Neural progenitor cell (in vitro differentiated cells): ENCODE data around the gene EXOC3L2. TPM values are rescaled to one million over a fixed set of nuclear protein-coding genes. Genes with fewer than 3 reads are reported as not detected.
A peak's percentile ranks its signal among the peaks of the same experiment; 100 is the strongest.

Source experiments
- DNase-seq: peaks from one replicate; pipeline ENCODE4 v3.0.0-alpha.2; 2016; ENCODE audit warnings: low spot score
- H2AFZ ChIP-seq: fragments of 200-600 bp; sonication (generic); replicated peaks from 2 replicates; pipeline ENCODE4 v1.6.1; 2016; ENCODE audit warnings: antibody characterized with exemption
- H3F3A ChIP-seq: fragments of 200-600 bp; sonication (generic); 2 replicates; pipeline ENCODE4 v1.6.1; 2016; ENCODE audit warnings: antibody characterized with exemption, low read depth
- H3K27ac ChIP-seq: fragments of 200-600 bp; sonication (generic); 2 replicates; pipeline ENCODE4 v1.5.1; 2016; ENCODE audit warnings: mild to moderate bottlenecking
- H3K27me3 ChIP-seq: fragments of 200-600 bp; sonication (generic); 2 replicates; pipeline ENCODE4 v1.6.1; 2016; ENCODE audit warnings: mild to moderate bottlenecking, moderate library complexity
- H3K36me3 ChIP-seq: fragments of 200-600 bp; sonication (generic); 2 replicates; pipeline ENCODE4 v1.5.1; 2016
- H3K4me1 ChIP-seq: fragments of 200-600 bp; sonication (generic); 2 replicates; pipeline ENCODE4 v1.6.1; 2016; ENCODE audit warnings: mixed run types
- H3K4me2 ChIP-seq: fragments of 200-600 bp; sonication (generic); 2 replicates; pipeline ENCODE4 v1.6.1; 2016
- H3K4me3 ChIP-seq: fragments of 200-600 bp; sonication (generic); 2 replicates; pipeline ENCODE4 v1.5.1; 2016
- H3K79me2 ChIP-seq: fragments of 200-600 bp; sonication (generic); 2 replicates; pipeline ENCODE4 v1.6.1; 2016; ENCODE audit warnings: low read depth
- H3K9ac ChIP-seq: fragments of 200-600 bp; sonication (generic); 2 replicates; pipeline ENCODE4 v1.6.1; 2016
- H3K9me3 ChIP-seq: fragments of 200-600 bp; sonication (generic); 2 replicates; pipeline ENCODE4 v1.5.1; 2016; ENCODE audit warnings: low read depth
- H4K20me1 ChIP-seq: fragments of 200-600 bp; sonication (generic); 2 replicates; pipeline ENCODE4 v1.6.1; 2016; ENCODE audit warnings: low read depth
- H3K27ac Mint-ChIP-seq: 3 replicates; pipeline ENCODE4 v1.8.0; 2021; ENCODE audit warnings: mixed read lengths
- H3K27me3 Mint-ChIP-seq: 2 replicates; pipeline ENCODE4 v1.8.0; 2022; ENCODE audit warnings: low read depth, mild to moderate bottlenecking, inconsistent platforms, moderate library complexity, mixed read lengths; ENCODE audit not compliant: insufficient read depth
- H3K36me3 Mint-ChIP-seq: 3 replicates; pipeline ENCODE4 v1.8.0; 2021; ENCODE audit warnings: mixed read lengths
- H3K4me1 Mint-ChIP-seq: 3 replicates; pipeline ENCODE4 v1.8.0; 2021; ENCODE audit warnings: mixed read lengths
- H3K4me3 Mint-ChIP-seq: 3 replicates; pipeline ENCODE4 v1.8.0; 2021; ENCODE audit warnings: mild to moderate bottlenecking, moderate library complexity, mixed read lengths
- H3K9me3 Mint-ChIP-seq: 3 replicates; pipeline ENCODE4 v1.8.0; 2020; ENCODE audit warnings: mixed read lengths
- EZH2 ChIP-seq: fragments of 200-600 bp; sonication (generic); IDR thresholded peaks from 2 replicates; pipeline ENCODE4 v1.6.1; 2017; ENCODE audit warnings: antibody characterized with exemption, mild to moderate bottlenecking, moderate library complexity
- EZH2phosphoT487 ChIP-seq: fragments of 200-600 bp; sonication (generic); IDR thresholded peaks from 2 replicates; pipeline ENCODE4 v1.6.1; 2017; ENCODE audit warnings: antibody characterized with exemption
- total RNA-seq: library from RNA; depleted of rRNA; stranded (reverse); fragments of >200 nt; gene quantifications from 2 replicates; pipeline ENCODE4 v1.2.3, GENCODE V29; 2015; ENCODE audit warnings: low replicate concordance
- TF ChIP-seq, protein P1 (sequence below): fragments of 200-600 bp; sonication (generic); IDR thresholded peaks from 2 replicates; pipeline ENCODE4 v1.5.1; 2017; ENCODE audit warnings: antibody characterized with exemption, mild to moderate bottlenecking

The EXOC3L2 gene
- total RNA-seq, 1 donor from 2014 or later, result not detected

DNA sequence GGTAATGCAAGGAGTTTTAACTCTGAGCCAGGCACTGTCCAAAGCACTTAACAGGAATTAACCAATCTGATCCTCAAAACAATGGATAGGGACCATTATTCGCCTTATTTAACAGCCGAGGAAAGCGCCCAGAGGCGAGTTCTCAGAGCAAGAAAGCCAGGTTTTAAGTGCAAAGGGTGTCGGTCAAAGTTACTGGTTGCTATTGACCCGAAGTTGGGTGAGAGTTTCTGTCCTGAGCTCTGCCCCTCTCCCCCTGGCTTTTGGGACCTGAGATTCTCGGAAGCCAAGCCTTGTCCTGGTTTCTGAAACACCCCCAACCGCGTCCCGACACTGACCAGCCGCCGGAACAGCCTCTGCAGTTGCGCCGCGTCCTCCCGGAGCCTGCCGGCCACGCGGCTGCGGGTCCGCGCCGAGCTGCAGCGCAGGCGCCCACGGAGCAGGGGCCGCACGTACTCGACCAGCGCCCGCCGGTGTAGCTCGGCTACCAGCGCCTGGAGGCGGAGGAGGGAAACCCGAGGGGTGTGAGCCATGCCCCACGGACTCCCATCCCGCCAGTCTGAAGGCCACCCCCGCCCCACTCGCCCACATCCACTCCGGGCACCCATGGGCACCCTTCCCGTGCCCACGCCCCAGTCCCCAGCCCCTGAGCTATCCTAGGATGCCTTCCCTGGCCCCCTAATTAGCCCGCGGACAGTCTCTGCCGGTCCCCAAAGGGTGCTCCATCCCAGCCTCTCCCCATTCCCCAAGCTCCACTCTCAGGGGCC, 27.8 kb downstream of the EXOC3L2 start:
- Mint-ChIP-seq H3K4me1 (peaks cover 11% of the 10 kb centered on the region), H3K9me3 (no peaks in the 10 kb centered on the region), H3K36me3 (no peaks in the 10 kb centered on the region), H3K27me3 (peaks cover 43% of the 10 kb centered on the region), H3K4me3 (peak overlapping the region; percentile 68), H3K27ac (no peak overlapping the region)
- peak overlapping the region; percentile 4 for H2AFZ ChIP-seq
- no peaks in the 10 kb centered on the region for H3K9me3 ChIP-seq
- H3K9ac ChIP-seq, result no peak overlapping the region
- H3K27me3 ChIP-seq, result peaks cover 95% of the 10 kb centered on the region
- H3F3A ChIP-seq, result no peaks in the 10 kb centered on the region
- peak; percentile 51 for DNase-seq
- H3K4me1 ChIP-seq, result no peaks in the 10 kb centered on the region
- peak overlapping the region; percentile 57 for H3K4me2 ChIP-seq
- TF ChIP-seq EZH2phosphoT487 (peak; percentile 94), EZH2 (peak; percentile 92)
- TF ChIP-seq, protein P1, sequence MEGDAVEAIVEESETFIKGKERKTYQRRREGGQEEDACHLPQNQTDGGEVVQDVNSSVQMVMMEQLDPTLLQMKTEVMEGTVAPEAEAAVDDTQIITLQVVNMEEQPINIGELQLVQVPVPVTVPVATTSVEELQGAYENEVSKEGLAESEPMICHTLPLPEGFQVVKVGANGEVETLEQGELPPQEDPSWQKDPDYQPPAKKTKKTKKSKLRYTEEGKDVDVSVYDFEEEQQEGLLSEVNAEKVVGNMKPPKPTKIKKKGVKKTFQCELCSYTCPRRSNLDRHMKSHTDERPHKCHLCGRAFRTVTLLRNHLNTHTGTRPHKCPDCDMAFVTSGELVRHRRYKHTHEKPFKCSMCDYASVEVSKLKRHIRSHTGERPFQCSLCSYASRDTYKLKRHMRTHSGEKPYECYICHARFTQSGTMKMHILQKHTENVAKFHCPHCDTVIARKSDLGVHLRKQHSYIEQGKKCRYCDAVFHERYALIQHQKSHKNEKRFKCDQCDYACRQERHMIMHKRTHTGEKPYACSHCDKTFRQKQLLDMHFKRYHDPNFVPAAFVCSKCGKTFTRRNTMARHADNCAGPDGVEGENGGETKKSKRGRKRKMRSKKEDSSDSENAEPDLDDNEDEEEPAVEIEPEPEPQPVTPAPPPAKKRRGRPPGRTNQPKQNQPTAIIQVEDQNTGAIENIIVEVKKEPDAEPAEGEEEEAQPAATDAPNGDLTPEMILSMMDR, result no peak
- H3K27ac ChIP-seq, result no peak overlapping the region
- H3K36me3 ChIP-seq, result no peaks in the 10 kb centered on the region
- peak overlapping the region; percentile 22 for H3K4me3 ChIP-seq
- no peaks in the 10 kb centered on the region for H3K79me2 ChIP-seq
- H4K20me1 ChIP-seq, result peaks cover 13% of the 10 kb centered on the region

DNA sequence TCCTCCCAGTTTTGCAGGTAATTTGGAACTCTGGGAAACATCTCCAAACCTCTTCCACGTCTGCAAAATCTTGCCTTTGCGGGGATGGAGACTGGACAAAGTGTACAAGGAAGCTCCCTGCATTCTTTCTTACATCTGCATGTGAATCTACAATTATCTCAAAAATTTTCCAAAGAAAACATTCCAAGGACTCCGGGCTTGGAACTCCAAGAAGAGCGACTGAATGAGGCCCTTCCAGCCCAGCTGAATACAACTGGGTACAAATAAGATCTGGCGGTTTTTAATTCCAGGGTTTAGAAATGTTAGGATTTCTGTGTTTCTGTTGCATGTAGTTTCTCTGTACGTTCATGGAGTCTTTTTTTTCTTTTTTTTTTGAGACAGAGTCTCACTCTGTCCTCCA, 28.5 kb downstream of the EXOC3L2 start:
- Mint-ChIP-seq H3K9me3 (no peaks in the 10 kb centered on the region), H3K4me1 (peaks cover 12% of the 10 kb centered on the region), H3K27me3 (peaks cover 39% of the 10 kb centered on the region), H3K4me3 (peak overlapping the region; percentile 68), H3K27ac (no peak overlapping the region), H3K36me3 (no peaks in the 10 kb centered on the region)
- H3K36me3 ChIP-seq, result no peaks in the 10 kb centered on the region
- DNase-seq, result no peak
- no peaks in the 10 kb centered on the region for H3K4me1 ChIP-seq
- no peak overlapping the region for H3K9ac ChIP-seq
- no peaks in the 10 kb centered on the region for H3K79me2 ChIP-seq
- H3K27me3 ChIP-seq, result peaks cover 88% of the 10 kb centered on the region
- H2AFZ ChIP-seq, result no peak overlapping the region
- H3K4me3 ChIP-seq, result no peak overlapping the region
- H4K20me1 ChIP-seq, result peaks cover 13% of the 10 kb centered on the region
- no peaks in the 10 kb centered on the region for H3F3A ChIP-seq
- TF ChIP-seq, protein P1, result no peak
- TF ChIP-seq EZH2phosphoT487, result no peak
- no peak overlapping the region for H3K4me2 ChIP-seq
- no peaks in the 10 kb centered on the region for H3K9me3 ChIP-seq
- no peak overlapping the region for H3K27ac ChIP-seq

DNA sequence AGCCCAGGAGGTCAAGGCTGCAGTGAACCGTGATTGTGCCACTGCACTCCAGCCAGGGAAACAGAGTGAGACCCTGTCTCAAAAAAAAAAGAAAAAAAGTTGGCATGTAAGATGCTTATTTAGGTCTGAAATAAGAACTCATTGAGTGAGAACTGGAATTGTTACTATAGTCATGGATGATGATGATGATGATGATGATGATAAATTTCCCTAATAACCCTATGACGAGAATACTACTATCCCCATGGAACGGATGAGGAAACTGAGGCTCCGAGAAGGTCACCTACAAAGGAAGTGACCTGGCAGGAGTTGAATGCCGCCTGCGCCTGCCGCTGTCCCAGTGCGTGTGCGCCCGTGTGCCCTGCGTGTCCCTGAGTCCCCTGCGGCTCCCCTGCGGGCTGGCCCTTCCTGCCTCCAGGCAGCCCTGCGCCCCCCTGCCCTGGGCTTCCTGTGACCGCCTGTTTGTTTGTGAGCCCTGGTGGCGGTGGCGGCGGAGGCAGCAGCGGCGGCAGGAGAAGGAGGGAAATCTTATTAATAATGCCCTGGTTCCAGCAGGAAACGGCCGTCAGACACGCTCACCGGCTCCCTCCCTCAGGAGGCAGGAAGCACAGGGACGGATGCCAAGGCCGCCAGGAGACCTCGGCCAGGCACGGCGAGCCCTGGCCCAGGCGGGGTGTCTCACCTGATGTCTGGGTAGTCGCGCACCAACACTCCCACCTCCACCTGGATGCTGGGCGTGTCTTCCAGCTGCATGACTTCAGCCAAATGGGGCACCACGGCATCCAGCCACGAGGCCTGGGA, 29.6 kb downstream of the EXOC3L2 start:
- Histone ChIP-seq H3K27me3 (peaks cover 78% of the 10 kb centered on the region), H3K9me3 (no peaks in the 10 kb centered on the region), H3K27ac (no peak overlapping the region), H3K36me3 (no peaks in the 10 kb centered on the region), H3K4me2 (peak overlapping the region; percentile 61), H3K79me2 (no peaks in the 10 kb centered on the region), H3K4me3 (peak overlapping the region; percentile 34), H4K20me1 (peaks cover 13% of the 10 kb centered on the region), H3F3A (no peaks in the 10 kb centered on the region), H3K9ac (no peak overlapping the region), H3K4me1 (no peaks in the 10 kb centered on the region), H2AFZ (peak overlapping the region; percentile 46)
- Mint-ChIP-seq H3K9me3 (no peaks in the 10 kb centered on the region), H3K4me3 (peak overlapping the region; percentile 43), H3K27ac (no peak overlapping the region), H3K36me3 (no peaks in the 10 kb centered on the region), H3K4me1 (peaks cover 16% of the 10 kb centered on the region), H3K27me3 (peaks cover 39% of the 10 kb centered on the region)
- peak; percentile 71 for TF ChIP-seq EZH2
- TF ChIP-seq, protein P1, result no peak
- DNase-seq, result peak; percentile 47
